Neural progenitor cell (in vitro differentiated cells): Measurements from ENCODE around the gene NKD1. TPM values are rescaled to one million over a fixed set of nuclear protein-coding genes. Genes with fewer than 3 reads are reported as not detected.

Source experiments
- DNase-seq: peaks from one replicate; pipeline ENCODE4 v3.0.0-alpha.2; 2016; ENCODE audit warnings: low spot score
- H2AFZ ChIP-seq: fragments of 200-600 bp; sonication (generic); replicated peaks from 2 replicates; pipeline ENCODE4 v1.6.1; 2016; ENCODE audit warnings: antibody characterized with exemption
- H3F3A ChIP-seq: fragments of 200-600 bp; sonication (generic); 2 replicates; pipeline ENCODE4 v1.6.1; 2016; ENCODE audit warnings: antibody characterized with exemption, low read depth
- H3K27ac ChIP-seq: fragments of 200-600 bp; sonication (generic); 2 replicates; pipeline ENCODE4 v1.5.1; 2016; ENCODE audit warnings: mild to moderate bottlenecking
- H3K27me3 ChIP-seq: fragments of 200-600 bp; sonication (generic); 2 replicates; pipeline ENCODE4 v1.6.1; 2016; ENCODE audit warnings: mild to moderate bottlenecking, moderate library complexity
- H3K36me3 ChIP-seq: fragments of 200-600 bp; sonication (generic); 2 replicates; pipeline ENCODE4 v1.5.1; 2016
- H3K4me1 ChIP-seq: fragments of 200-600 bp; sonication (generic); 2 replicates; pipeline ENCODE4 v1.6.1; 2016; ENCODE audit warnings: mixed run types
- H3K4me2 ChIP-seq: fragments of 200-600 bp; sonication (generic); 2 replicates; pipeline ENCODE4 v1.6.1; 2016
- H3K4me3 ChIP-seq: fragments of 200-600 bp; sonication (generic); 2 replicates; pipeline ENCODE4 v1.5.1; 2016
- H3K79me2 ChIP-seq: fragments of 200-600 bp; sonication (generic); 2 replicates; pipeline ENCODE4 v1.6.1; 2016; ENCODE audit warnings: low read depth
- H3K9ac ChIP-seq: fragments of 200-600 bp; sonication (generic); 2 replicates; pipeline ENCODE4 v1.6.1; 2016
- H3K9me3 ChIP-seq: fragments of 200-600 bp; sonication (generic); 2 replicates; pipeline ENCODE4 v1.5.1; 2016; ENCODE audit warnings: low read depth
- H4K20me1 ChIP-seq: fragments of 200-600 bp; sonication (generic); 2 replicates; pipeline ENCODE4 v1.6.1; 2016; ENCODE audit warnings: low read depth
- H3K27ac Mint-ChIP-seq: 3 replicates; pipeline ENCODE4 v1.8.0; 2021; ENCODE audit warnings: mixed read lengths
- H3K27me3 Mint-ChIP-seq: 2 replicates; pipeline ENCODE4 v1.8.0; 2022; ENCODE audit warnings: low read depth, mild to moderate bottlenecking, inconsistent platforms, moderate library complexity, mixed read lengths; ENCODE audit not compliant: insufficient read depth
- H3K36me3 Mint-ChIP-seq: 3 replicates; pipeline ENCODE4 v1.8.0; 2021; ENCODE audit warnings: mixed read lengths
- H3K4me1 Mint-ChIP-seq: 3 replicates; pipeline ENCODE4 v1.8.0; 2021; ENCODE audit warnings: mixed read lengths
- H3K4me3 Mint-ChIP-seq: 3 replicates; pipeline ENCODE4 v1.8.0; 2021; ENCODE audit warnings: mild to moderate bottlenecking, moderate library complexity, mixed read lengths
- H3K9me3 Mint-ChIP-seq: 3 replicates; pipeline ENCODE4 v1.8.0; 2020; ENCODE audit warnings: mixed read lengths
- CTCF ChIP-seq: fragments of 200-600 bp; sonication (generic); IDR thresholded peaks from 2 replicates; pipeline ENCODE4 v1.5.1; 2017; ENCODE audit warnings: antibody characterized with exemption, mild to moderate bottlenecking
- EZH2 ChIP-seq: fragments of 200-600 bp; sonication (generic); IDR thresholded peaks from 2 replicates; pipeline ENCODE4 v1.6.1; 2017; ENCODE audit warnings: antibody characterized with exemption, mild to moderate bottlenecking, moderate library complexity
- EZH2phosphoT487 ChIP-seq: fragments of 200-600 bp; sonication (generic); IDR thresholded peaks from 2 replicates; pipeline ENCODE4 v1.6.1; 2017; ENCODE audit warnings: antibody characterized with exemption
- total RNA-seq: library from RNA; depleted of rRNA; stranded (reverse); fragments of >200 nt; gene quantifications from 2 replicates; pipeline ENCODE4 v1.2.3, GENCODE V29; 2015; ENCODE audit warnings: low replicate concordance

NKD1 gene
- total RNA-seq, 1 donor from 2014 or later = 5.3 TPM

- Mint-ChIP-seq H3K27ac (no peak overlapping the region), H3K36me3 (peaks cover 21% of the 10 kb centered on the region), H3K27me3 (peaks cover 3% of the 10 kb centered on the region), H3K4me3 (no peak overlapping the region), H3K9me3 (no peaks in the 10 kb centered on the region), H3K4me1 (peaks cover 41% of the 10 kb centered on the region)
- Histone ChIP-seq H3K36me3 (no peaks in the 10 kb centered on the region), H2AFZ (no peak overlapping the region), H3K9me3 (no peaks in the 10 kb centered on the region), H3K4me2 (no peak overlapping the region), H3K79me2 (no peaks in the 10 kb centered on the region), H3K27me3 (no peaks in the 10 kb centered on the region), H3F3A (no peaks in the 10 kb centered on the region), H3K27ac (no peak overlapping the region), H4K20me1 (no peaks in the 10 kb centered on the region), H3K4me1 (no peaks in the 10 kb centered on the region), H3K4me3 (no peak overlapping the region), H3K9ac (no peak overlapping the region)
- no peak for DNase-seq
- TF ChIP-seq CTCF (no peak), EZH2 (no peak), EZH2phosphoT487 (no peak)
Measured at GRCh38 chr16:50651835-50652438, 103.7 kb downstream of the NKD1 start.

GRCh38 chr16:50652836-50653425 is 104.7 kb downstream of the NKD1 start:
- H3K4me3 Mint-ChIP-seq = no peak overlapping the region
- peaks cover 44% of the 10 kb centered on the region for H3K4me1 Mint-ChIP-seq
- Histone ChIP-seq H3K27me3 (no peaks in the 10 kb centered on the region), H3K9ac (no peak overlapping the region), H3K4me3 (no peak overlapping the region), H3F3A (no peaks in the 10 kb centered on the region), H3K4me1 (no peaks in the 10 kb centered on the region), H3K9me3 (no peaks in the 10 kb centered on the region), H4K20me1 (no peaks in the 10 kb centered on the region), H3K4me2 (no peak overlapping the region), H3K79me2 (no peaks in the 10 kb centered on the region), H3K27ac (no peak overlapping the region), H2AFZ (no peak overlapping the region), H3K36me3 (no peaks in the 10 kb centered on the region)
- no peak for DNase-seq
- peaks cover 17% of the 10 kb centered on the region for H3K36me3 Mint-ChIP-seq
- H3K27ac Mint-ChIP-seq = peak overlapping the region; percentile 69
- H3K9me3 Mint-ChIP-seq = no peaks in the 10 kb centered on the region
- TF ChIP-seq CTCF (no peak), EZH2 (no peak), EZH2phosphoT487 (no peak)
- H3K27me3 Mint-ChIP-seq = peaks cover 5% of the 10 kb centered on the region

- Histone ChIP-seq H3K4me1 (no peaks in the 10 kb centered on the region), H3F3A (no peaks in the 10 kb centered on the region), H3K4me3 (no peak overlapping the region), H3K9me3 (no peaks in the 10 kb centered on the region), H3K27me3 (no peaks in the 10 kb centered on the region), H4K20me1 (no peaks in the 10 kb centered on the region), H3K9ac (no peak overlapping the region), H3K36me3 (no peaks in the 10 kb centered on the region), H2AFZ (no peak overlapping the region), H3K27ac (no peak overlapping the region), H3K79me2 (no peaks in the 10 kb centered on the region), H3K4me2 (no peak overlapping the region)
- Mint-ChIP-seq H3K4me1 (peaks cover 46% of the 10 kb centered on the region), H3K9me3 (no peaks in the 10 kb centered on the region), H3K27me3 (peaks cover 5% of the 10 kb centered on the region), H3K4me3 (peak overlapping the region; percentile 9), H3K36me3 (peaks cover 9% of the 10 kb centered on the region), H3K27ac (peak overlapping the region; percentile 73)
- TF ChIP-seq EZH2phosphoT487 (no peak), EZH2 (no peak), CTCF (no peak)
- peak; percentile 23 for DNase-seq
Measured at GRCh38 chr16:50653633-50654519, 105.7 kb downstream of the NKD1 start.
